Keratinocyte (primary cell): ENCODE measurements around the gene PRKN.

Experiments used
- EZH2 ChIP-seq: IDR thresholded peaks from one replicate; pipeline ENCODE4 v1.6.1; 2012; ENCODE audit warnings: inconsistent platforms, mild to moderate bottlenecking, low read length, moderate library complexity
- TF ChIP-seq, protein P1 (sequence below), 3 experiments: IDR thresholded peaks in 1 of 3; conservative IDR thresholded peaks in 1 of 3; optimal IDR thresholded peaks in 1 of 3; 2 replicates in 2 of 3; 3 replicates in 1 of 3; pipeline versions ENCODE3 to v1.5.1; 2011; ENCODE audit warnings: low read length in 3 of 3, mild to moderate bottlenecking in 3 of 3, moderate library complexity in 2 of 3, control low read depth in 1 of 3, inconsistent platforms in 1 of 3; ENCODE audit not compliant: insufficient read depth in 2 of 3; ENCODE audit errors: extremely low read depth in 1 of 3

DNA sequence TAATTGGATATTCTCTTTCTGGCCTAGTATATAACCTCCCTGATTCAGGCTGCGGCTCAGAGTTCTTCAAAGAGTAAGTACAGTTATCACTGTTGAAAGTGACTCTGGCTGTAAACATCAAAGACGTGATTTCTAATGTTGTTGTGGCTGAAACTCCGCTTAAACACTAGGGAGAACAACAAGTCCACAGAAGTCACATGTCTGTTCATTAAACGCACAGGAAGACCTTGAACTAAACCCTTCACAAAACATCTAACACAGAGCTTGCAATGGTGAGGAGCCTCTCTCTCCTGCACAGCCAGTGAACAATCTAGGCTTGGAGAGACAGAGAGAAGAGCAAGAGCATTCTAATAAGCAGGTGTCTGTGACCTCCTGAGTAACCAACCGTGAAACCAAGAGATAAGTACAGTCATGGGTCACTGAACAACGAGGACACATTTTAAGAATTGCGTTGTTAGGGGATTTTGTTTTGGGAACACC, 249.3 kb downstream of the PRKN start:
- TF ChIP-seq, protein P1, sequence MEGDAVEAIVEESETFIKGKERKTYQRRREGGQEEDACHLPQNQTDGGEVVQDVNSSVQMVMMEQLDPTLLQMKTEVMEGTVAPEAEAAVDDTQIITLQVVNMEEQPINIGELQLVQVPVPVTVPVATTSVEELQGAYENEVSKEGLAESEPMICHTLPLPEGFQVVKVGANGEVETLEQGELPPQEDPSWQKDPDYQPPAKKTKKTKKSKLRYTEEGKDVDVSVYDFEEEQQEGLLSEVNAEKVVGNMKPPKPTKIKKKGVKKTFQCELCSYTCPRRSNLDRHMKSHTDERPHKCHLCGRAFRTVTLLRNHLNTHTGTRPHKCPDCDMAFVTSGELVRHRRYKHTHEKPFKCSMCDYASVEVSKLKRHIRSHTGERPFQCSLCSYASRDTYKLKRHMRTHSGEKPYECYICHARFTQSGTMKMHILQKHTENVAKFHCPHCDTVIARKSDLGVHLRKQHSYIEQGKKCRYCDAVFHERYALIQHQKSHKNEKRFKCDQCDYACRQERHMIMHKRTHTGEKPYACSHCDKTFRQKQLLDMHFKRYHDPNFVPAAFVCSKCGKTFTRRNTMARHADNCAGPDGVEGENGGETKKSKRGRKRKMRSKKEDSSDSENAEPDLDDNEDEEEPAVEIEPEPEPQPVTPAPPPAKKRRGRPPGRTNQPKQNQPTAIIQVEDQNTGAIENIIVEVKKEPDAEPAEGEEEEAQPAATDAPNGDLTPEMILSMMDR (optimal IDR thresholded peaks at IDR 0.05 in 1 of 3, IDR thresholded peaks at IDR 0.05 in 1 of 3, conservative IDR thresholded peaks at IDR 0.05 in 1 of 3; ENCODE audit: extremely low read depth in 1 of 3, insufficient read depth in 2 of 3, low read length in 3 of 3): no peak
- TF ChIP-seq EZH2: no peak
